Measurements from ENCODE around the gene AP3B2. TPM values are rescaled to one million over a fixed set of nuclear protein-coding genes. Genes with fewer than 3 reads are reported as not detected.

AP3B2 gene
- total and polyA plus RNA-seq, 4 donors: 0.94 to 2.2 (median 1.2) TPM

GRCh38 chr15:82730022-82730530, 20.4 kb upstream of the AP3B2 start:
- Histone ChIP-seq H3K4me3 (no peak overlapping the region), H3K27ac (ENCODE audit: low read depth in 1 of 2, low read length in 1 of 2) (no peak overlapping the region), H3K9ac (ENCODE audit: insufficient read depth in 1 of 2, low read length in 2 of 2) (no peak overlapping the region), H3K4me1 (ENCODE audit: control insufficient read depth in 5 of 5, insufficient read depth in 5 of 5, low read length in 5 of 5) (no peaks in the 10 kb centered on the region), H3K27me3 (ENCODE audit: control insufficient read depth in 3 of 3, insufficient read depth in 3 of 3, low read length in 2 of 3) (no peaks in the 10 kb centered on the region), H3K36me3 (ENCODE audit: control insufficient read depth in 4 of 4, insufficient read depth in 4 of 4, low read length in 4 of 4) (no peaks in the 10 kb centered on the region), H3K9me3 (ENCODE audit: control insufficient read depth in 4 of 4, insufficient read depth in 3 of 4, low read length in 3 of 4) (no peaks in the 10 kb centered on the region)
- WGBS, 2 donors: 91 to 92% methylated on average over 11 of the region's 11 CpGs
- TF ChIP-seq, protein P1, sequence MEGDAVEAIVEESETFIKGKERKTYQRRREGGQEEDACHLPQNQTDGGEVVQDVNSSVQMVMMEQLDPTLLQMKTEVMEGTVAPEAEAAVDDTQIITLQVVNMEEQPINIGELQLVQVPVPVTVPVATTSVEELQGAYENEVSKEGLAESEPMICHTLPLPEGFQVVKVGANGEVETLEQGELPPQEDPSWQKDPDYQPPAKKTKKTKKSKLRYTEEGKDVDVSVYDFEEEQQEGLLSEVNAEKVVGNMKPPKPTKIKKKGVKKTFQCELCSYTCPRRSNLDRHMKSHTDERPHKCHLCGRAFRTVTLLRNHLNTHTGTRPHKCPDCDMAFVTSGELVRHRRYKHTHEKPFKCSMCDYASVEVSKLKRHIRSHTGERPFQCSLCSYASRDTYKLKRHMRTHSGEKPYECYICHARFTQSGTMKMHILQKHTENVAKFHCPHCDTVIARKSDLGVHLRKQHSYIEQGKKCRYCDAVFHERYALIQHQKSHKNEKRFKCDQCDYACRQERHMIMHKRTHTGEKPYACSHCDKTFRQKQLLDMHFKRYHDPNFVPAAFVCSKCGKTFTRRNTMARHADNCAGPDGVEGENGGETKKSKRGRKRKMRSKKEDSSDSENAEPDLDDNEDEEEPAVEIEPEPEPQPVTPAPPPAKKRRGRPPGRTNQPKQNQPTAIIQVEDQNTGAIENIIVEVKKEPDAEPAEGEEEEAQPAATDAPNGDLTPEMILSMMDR (IDR thresholded peaks at IDR 0.05; ENCODE audit: control extremely low read depth, extremely low read depth): no peak
- DNase-seq (no peak), ATAC-seq (ENCODE audit: insufficient read depth, low FRiP score) (no peak)

GRCh38 chr15:82726816-82727215, 17.1 kb upstream of the AP3B2 start:
- H3K4me1 ChIP-seq (ENCODE audit: control insufficient read depth in 5 of 5, insufficient read depth in 5 of 5, low read length in 5 of 5): no peaks in the 10 kb centered on the region
- H3K9me3 ChIP-seq (ENCODE audit: control insufficient read depth in 4 of 4, insufficient read depth in 3 of 4, low read length in 3 of 4): no peaks in the 10 kb centered on the region
- H3K9ac ChIP-seq (ENCODE audit: insufficient read depth in 1 of 2, low read length in 2 of 2): no peak overlapping the region
- no peak overlapping the region for H3K4me3 ChIP-seq
- H3K27ac ChIP-seq (ENCODE audit: low read depth in 1 of 2, low read length in 1 of 2): no peak overlapping the region
- ATAC-seq (ENCODE audit: insufficient read depth, low FRiP score) (no peak), DNase-seq (no peak)
- WGBS, 2 donors: 95 to 97% methylated on average over 10 of the region's 10 CpGs
- TF ChIP-seq, protein P1 (IDR thresholded peaks at IDR 0.05; ENCODE audit: control extremely low read depth, extremely low read depth): no peak
- H3K27me3 ChIP-seq (ENCODE audit: control insufficient read depth in 3 of 3, insufficient read depth in 3 of 3, low read length in 2 of 3): no peaks in the 10 kb centered on the region
- no peaks in the 10 kb centered on the region for H3K36me3 ChIP-seq (ENCODE audit: control insufficient read depth in 4 of 4, insufficient read depth in 4 of 4, low read length in 4 of 4)

DNA sequence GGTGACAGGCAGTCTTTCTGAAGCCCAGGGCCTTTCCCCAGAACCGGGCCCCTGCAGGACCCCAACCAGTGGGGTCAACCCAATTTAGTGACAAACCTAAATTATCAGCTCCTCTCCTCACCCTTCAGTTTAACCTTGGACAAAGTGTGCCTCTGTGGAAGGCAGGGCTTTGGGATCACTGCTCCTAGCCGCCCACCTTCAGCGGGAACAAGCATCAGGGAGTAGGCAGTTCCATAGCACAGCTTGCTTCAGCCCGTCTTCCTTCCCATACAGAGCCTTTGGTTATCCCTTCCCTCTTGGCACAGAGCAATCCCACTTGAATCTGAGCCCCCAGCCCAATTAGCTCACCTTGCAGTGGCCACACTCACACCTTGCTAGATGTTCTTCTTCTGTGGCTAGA, 5.3 kb upstream of the AP3B2 start:
- peaks cover 0 to 2% (median 0%) of the 10 kb centered on the region in 4 donors for H3K9me3 ChIP-seq (ENCODE audit: control insufficient read depth in 4 of 4, insufficient read depth in 3 of 4, low read length in 3 of 4)
- TF ChIP-seq, protein P1 (IDR thresholded peaks at IDR 0.05; ENCODE audit: control extremely low read depth, extremely low read depth): no peak
- H3K4me1 ChIP-seq (ENCODE audit: control insufficient read depth in 5 of 5, insufficient read depth in 5 of 5, low read length in 5 of 5): peaks cover 0 to 4% (median 1%) of the 10 kb centered on the region in 5 donors
- no peak overlapping the region for H3K9ac ChIP-seq (ENCODE audit: insufficient read depth in 1 of 2, low read length in 2 of 2)
- WGBS, 2 donors: 90 to 92% methylated on average over 4 of the region's 4 CpGs
- no peak overlapping the region for H3K4me3 ChIP-seq
- peaks cover 0 to 2% (median 0%) of the 10 kb centered on the region in 3 donors for H3K27me3 ChIP-seq (ENCODE audit: control insufficient read depth in 3 of 3, insufficient read depth in 3 of 3, low read length in 2 of 3)
- DNase-seq (no peak), ATAC-seq (ENCODE audit: insufficient read depth, low FRiP score) (no peak)
- H3K36me3 ChIP-seq (ENCODE audit: control insufficient read depth in 4 of 4, insufficient read depth in 4 of 4, low read length in 4 of 4): no peaks in the 10 kb centered on the region
- no peak overlapping the region for H3K27ac ChIP-seq (ENCODE audit: low read depth in 1 of 2, low read length in 1 of 2)

DNA sequence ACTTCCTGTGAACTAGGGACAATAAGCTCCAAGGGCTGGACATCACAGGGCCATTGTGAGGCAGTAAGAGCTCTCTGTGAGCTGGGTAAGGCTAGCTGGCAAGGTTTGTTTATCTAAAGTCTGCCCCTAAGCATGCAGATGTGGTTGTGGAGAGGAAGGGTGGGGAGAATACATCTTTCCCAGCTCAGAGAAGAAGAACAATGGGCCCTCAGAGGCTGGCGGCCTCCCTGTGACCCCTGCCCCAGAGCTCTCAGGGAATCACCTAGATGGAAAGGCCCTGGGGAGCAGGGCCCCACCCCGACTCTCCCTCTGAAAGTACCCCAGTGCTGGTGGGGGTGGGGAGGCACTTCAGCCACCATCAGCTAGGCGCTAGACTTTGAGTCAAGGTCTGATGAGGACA, 4.3 kb upstream of the AP3B2 start:
- 69 to 73% methylated on average over 3 of the region's 3 CpGs for WGBS, 2 donors
- Histone ChIP-seq H3K9me3 (ENCODE audit: control insufficient read depth in 4 of 4, insufficient read depth in 3 of 4, low read length in 3 of 4) (peaks cover 0 to 2% (median 0%) of the 10 kb centered on the region in 4 donors), H3K9ac (ENCODE audit: insufficient read depth in 1 of 2, low read length in 2 of 2) (no peak overlapping the region), H3K36me3 (ENCODE audit: control insufficient read depth in 4 of 4, insufficient read depth in 4 of 4, low read length in 4 of 4) (no peaks in the 10 kb centered on the region), H3K27ac (ENCODE audit: low read depth in 1 of 2, low read length in 1 of 2) (no peak overlapping the region), H3K27me3 (ENCODE audit: control insufficient read depth in 3 of 3, insufficient read depth in 3 of 3, low read length in 2 of 3) (peaks cover 0 to 3% (median 0%) of the 10 kb centered on the region in 3 donors), H3K4me3 (no peak overlapping the region), H3K4me1 (ENCODE audit: control insufficient read depth in 5 of 5, insufficient read depth in 5 of 5, low read length in 5 of 5) (peaks cover 0 to 9% (median 3%) of the 10 kb centered on the region in 5 donors)
- ATAC-seq (ENCODE audit: insufficient read depth, low FRiP score): no peak
- TF ChIP-seq, protein P1 (IDR thresholded peaks at IDR 0.05; ENCODE audit: control extremely low read depth, extremely low read depth): no peak
- DNase-seq: no peak
